Neural crest cell (in vitro differentiated cells): ENCODE results near the gene WWTR1. TPM values are rescaled to one million over a fixed set of nuclear protein-coding genes. Genes with fewer than 3 reads are reported as not detected.
A peak's percentile ranks its signal among the peaks of the same experiment; 100 is the strongest.

Experiments
- DNase-seq: peaks from one replicate; pipeline ENCODE4 v3.0.0; 2021; ENCODE audit warnings: low read depth, mixed read lengths, low spot score
- H3K27ac Mint-ChIP-seq: one replicate; pipeline ENCODE4 v1.8.0; 2021; ENCODE audit warnings: mild to moderate bottlenecking, mixed read lengths; ENCODE audit not compliant: unreplicated experiment
- H3K27me3 Mint-ChIP-seq: 2 replicates; pipeline ENCODE4 v1.8.0; 2021; ENCODE audit warnings: low read depth, mild to moderate bottlenecking, mixed read lengths
- H3K36me3 Mint-ChIP-seq: 2 replicates; pipeline ENCODE4 v1.8.0; 2021; ENCODE audit warnings: low read depth, mild to moderate bottlenecking, mixed read lengths
- H3K4me1 Mint-ChIP-seq: 2 replicates; pipeline ENCODE4 v1.8.0; 2021; ENCODE audit warnings: mixed read lengths
- H3K4me3 Mint-ChIP-seq: one replicate; pipeline ENCODE4 v1.8.0; 2021; ENCODE audit warnings: mild to moderate bottlenecking, mixed read lengths
- H3K9me3 Mint-ChIP-seq: 2 replicates; pipeline ENCODE4 v1.8.0; 2021; ENCODE audit warnings: mixed read lengths
- total RNA-seq: library from RNA; stranded (reverse); gene quantifications from 2 replicates; pipeline ENCODE4 v1.2.1, GENCODE V29; 2021
- TF ChIP-seq, protein P1 (sequence below): fragments of 200-600 bp; sonication (generic); conservative IDR thresholded peaks from 2 replicates; pipeline ENCODE4 v1.5.0; 2021; ENCODE audit warnings: antibody characterized with exemption, mild to moderate bottlenecking

WWTR1 gene
- total RNA-seq, 1 donor from 2014 or later = 35.6 TPM

DNA sequence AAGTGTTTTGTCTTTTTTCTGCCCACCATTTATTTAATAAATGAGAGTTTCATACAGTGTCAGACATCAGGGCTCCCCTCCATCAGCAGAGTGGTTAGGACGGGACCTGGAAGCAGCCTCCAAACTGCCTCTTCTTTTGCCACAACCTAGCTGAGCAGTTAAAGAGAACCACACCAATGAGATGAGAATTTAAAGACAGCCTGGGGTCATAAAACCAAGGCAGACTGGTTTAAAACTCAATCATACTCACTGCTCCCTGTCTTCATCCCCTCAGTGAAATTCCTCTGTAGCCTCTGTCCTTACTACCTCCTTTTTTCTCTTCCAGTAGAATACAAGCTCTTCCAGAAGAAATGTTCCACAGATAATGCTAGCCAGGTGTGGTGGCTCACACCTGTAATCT is 78.7 kb downstream of the WWTR1 start:
- H3K9me3 Mint-ChIP-seq = no peaks in the 10 kb centered on the region
- DNase-seq = no peak
- TF ChIP-seq, protein P1, sequence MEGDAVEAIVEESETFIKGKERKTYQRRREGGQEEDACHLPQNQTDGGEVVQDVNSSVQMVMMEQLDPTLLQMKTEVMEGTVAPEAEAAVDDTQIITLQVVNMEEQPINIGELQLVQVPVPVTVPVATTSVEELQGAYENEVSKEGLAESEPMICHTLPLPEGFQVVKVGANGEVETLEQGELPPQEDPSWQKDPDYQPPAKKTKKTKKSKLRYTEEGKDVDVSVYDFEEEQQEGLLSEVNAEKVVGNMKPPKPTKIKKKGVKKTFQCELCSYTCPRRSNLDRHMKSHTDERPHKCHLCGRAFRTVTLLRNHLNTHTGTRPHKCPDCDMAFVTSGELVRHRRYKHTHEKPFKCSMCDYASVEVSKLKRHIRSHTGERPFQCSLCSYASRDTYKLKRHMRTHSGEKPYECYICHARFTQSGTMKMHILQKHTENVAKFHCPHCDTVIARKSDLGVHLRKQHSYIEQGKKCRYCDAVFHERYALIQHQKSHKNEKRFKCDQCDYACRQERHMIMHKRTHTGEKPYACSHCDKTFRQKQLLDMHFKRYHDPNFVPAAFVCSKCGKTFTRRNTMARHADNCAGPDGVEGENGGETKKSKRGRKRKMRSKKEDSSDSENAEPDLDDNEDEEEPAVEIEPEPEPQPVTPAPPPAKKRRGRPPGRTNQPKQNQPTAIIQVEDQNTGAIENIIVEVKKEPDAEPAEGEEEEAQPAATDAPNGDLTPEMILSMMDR = no peak
- no peaks in the 10 kb centered on the region for H3K27me3 Mint-ChIP-seq
- H3K27ac Mint-ChIP-seq = no peak overlapping the region
- no peak overlapping the region for H3K4me3 Mint-ChIP-seq
- H3K36me3 Mint-ChIP-seq = no peaks in the 10 kb centered on the region
- H3K4me1 Mint-ChIP-seq = peaks cover 57% of the 10 kb centered on the region

DNA sequence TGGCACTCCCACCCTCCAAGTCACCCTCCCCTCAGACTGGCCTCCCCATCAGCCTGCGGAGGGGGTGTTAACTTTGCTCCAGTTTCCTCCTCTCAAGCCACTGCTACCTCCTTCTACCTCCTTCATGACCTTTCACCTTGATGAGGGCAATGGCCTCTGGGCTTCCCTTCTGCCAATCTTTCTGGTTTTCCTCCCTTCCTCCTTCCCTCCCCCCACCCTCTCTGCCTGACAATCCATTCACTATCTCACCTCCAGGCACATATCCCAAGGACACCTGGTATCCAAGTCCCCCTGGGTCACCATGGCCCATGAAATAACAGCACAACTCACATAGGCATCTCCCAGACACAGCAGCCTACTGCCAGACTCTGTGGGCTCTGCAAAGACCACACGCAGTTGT is 80.0 kb downstream of the WWTR1 start:
- Mint-ChIP-seq H3K4me3 (peak overlapping the region; percentile 64), H3K36me3 (peaks cover 2% of the 10 kb centered on the region), H3K27me3 (no peaks in the 10 kb centered on the region), H3K9me3 (no peaks in the 10 kb centered on the region), H3K4me1 (peaks cover 56% of the 10 kb centered on the region), H3K27ac (no peak overlapping the region)
- no peak for DNase-seq
- TF ChIP-seq, protein P1 = no peak

DNA sequence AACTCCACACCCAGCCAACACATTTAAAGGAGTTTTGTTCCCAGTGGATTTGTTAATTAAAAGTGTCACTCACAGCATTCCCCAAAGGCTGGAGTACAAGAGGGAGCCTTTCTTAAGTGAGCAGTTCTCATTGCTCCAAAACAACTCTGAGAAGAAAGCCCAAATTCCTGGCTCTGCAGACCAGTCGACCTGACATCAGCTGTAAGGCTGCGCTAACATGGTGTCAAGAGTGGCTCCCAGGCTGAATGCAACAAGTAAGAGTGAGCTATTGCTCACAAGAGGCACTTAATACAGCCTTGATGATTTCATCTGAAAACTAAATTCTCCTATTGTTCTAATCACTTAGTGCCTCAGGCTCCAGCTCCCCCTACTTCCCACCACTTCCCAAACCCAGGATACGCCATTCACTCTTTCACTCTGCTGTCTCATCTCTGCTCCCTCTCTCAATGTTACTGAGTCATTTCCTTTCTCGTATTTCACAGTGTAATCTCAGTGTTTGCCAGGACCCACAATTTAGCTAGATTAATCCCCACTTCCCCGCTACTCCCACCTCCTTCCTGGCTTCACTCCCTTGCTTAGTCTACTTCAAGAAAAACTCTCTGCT is 81.8 kb downstream of the WWTR1 start:
- Mint-ChIP-seq H3K4me1 (peaks cover 47% of the 10 kb centered on the region), H3K27ac (peak overlapping the region; percentile 78), H3K9me3 (no peaks in the 10 kb centered on the region), H3K4me3 (peak overlapping the region; percentile 56), H3K27me3 (no peaks in the 10 kb centered on the region), H3K36me3 (peaks cover 2% of the 10 kb centered on the region)
- no peak for DNase-seq
- TF ChIP-seq, protein P1 = no peak

DNA sequence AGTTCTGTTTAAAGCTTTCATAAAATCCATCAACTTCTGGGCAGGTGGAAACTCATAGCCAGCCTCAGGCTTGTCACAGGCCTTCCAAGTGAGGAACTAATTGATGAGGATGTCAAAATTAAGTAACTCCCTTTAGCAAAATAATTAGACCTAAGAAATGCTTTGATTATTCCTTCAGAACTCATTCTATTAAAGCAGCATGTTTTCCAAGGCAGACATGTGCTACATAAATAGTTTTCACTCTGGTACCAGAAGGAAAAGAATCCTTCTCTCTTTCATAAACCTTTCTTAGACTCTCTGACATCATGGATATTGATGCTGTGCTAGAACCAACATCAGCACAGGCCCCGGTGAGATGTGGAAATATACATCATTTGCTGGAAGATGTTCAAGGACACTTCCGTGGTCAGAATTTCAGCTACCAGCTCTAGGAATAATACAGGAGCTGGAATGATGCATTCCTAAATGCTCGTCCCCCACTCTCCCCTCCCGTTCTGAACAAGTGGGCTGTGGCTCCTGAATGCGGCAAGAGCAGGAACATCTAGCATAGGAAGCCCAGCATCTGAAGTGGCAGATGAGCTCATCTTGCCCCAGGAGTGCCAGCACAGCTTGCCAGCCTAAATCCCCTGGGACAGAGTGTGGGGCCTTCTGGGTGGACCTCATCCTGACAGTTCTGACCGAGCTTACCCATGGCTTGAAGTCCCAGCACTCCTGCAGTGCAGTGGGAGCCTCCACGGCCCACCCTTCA is 82.4 kb downstream of the WWTR1 start:
- peak overlapping the region; percentile 56 for H3K4me3 Mint-ChIP-seq
- H3K36me3 Mint-ChIP-seq = peaks cover 2% of the 10 kb centered on the region
- TF ChIP-seq, protein P1 = no peak
- H3K9me3 Mint-ChIP-seq = no peaks in the 10 kb centered on the region
- H3K27ac Mint-ChIP-seq = peak overlapping the region; percentile 78
- DNase-seq = no peak
- H3K4me1 Mint-ChIP-seq = peaks cover 44% of the 10 kb centered on the region
- no peaks in the 10 kb centered on the region for H3K27me3 Mint-ChIP-seq

DNA sequence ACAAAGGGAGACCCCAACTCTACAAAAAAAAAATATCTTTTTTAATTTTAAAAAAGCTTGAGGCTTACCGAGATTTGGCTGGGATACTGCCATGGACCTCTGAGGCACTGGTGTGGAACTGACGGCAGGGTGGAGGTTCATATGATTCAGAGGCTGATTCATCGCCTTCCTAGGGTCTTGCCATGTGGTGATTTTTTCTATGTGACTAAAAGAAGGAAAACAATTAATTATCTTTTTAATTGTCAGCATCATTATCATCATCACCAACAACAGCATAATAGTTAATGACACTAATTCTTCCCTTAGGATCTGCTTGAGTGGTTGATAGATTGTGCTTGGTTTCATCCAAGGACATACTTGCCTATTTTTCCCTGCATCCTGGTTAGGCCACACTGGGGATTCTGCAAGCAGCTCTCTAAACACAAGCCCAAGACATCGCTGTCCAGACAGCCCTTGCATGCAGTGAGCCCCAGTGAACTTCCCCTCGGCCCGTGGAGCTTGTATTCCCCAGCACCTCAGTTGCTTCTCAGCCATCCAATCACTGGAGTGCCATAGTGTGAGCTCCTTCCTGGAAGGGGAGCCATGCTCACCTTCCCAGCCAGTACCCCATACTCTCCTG is 84.9 kb downstream of the WWTR1 start:
- Mint-ChIP-seq H3K27ac (no peak overlapping the region), H3K36me3 (peaks cover 2% of the 10 kb centered on the region), H3K4me3 (no peak overlapping the region), H3K9me3 (no peaks in the 10 kb centered on the region), H3K27me3 (no peaks in the 10 kb centered on the region), H3K4me1 (peaks cover 32% of the 10 kb centered on the region)
- TF ChIP-seq, protein P1 = no peak
- DNase-seq = no peak
